C4-2B (cell line): ENCODE measurements around the gene ATP2A2.

ENCODE experiments used
- ZFX ChIP-seq: fragments of 450-650 bp; IDR thresholded peaks from 2 replicates; pipeline ENCODE4 v1.6.1; 2017
- TF ChIP-seq, protein P1 (sequence below): fragments of 450-650 bp; conservative IDR thresholded peaks from 2 replicates; pipeline ENCODE4 v1.5.1; 2017; ENCODE audit warnings: mild to moderate bottlenecking

GRCh38 chr12:110271015-110271414 is 10.0 kb upstream of the ATP2A2 start:
- TF ChIP-seq, protein P1, sequence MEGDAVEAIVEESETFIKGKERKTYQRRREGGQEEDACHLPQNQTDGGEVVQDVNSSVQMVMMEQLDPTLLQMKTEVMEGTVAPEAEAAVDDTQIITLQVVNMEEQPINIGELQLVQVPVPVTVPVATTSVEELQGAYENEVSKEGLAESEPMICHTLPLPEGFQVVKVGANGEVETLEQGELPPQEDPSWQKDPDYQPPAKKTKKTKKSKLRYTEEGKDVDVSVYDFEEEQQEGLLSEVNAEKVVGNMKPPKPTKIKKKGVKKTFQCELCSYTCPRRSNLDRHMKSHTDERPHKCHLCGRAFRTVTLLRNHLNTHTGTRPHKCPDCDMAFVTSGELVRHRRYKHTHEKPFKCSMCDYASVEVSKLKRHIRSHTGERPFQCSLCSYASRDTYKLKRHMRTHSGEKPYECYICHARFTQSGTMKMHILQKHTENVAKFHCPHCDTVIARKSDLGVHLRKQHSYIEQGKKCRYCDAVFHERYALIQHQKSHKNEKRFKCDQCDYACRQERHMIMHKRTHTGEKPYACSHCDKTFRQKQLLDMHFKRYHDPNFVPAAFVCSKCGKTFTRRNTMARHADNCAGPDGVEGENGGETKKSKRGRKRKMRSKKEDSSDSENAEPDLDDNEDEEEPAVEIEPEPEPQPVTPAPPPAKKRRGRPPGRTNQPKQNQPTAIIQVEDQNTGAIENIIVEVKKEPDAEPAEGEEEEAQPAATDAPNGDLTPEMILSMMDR: no peak
- no peak for TF ChIP-seq ZFX
